IMR-90 (cell line): ENCODE results near the gene TSSK2. TPM values are rescaled to one million over a fixed set of nuclear protein-coding genes. Genes with fewer than 3 reads are reported as not detected.

ENCODE experiments used
- ATAC-seq: fragments of 200-7000 bp; cut with Tn5 transposase; 2 replicates; pipeline ENCODE4 v1.9.1; 2020; ENCODE audit warnings: low read depth, mild to moderate bottlenecking, moderate library complexity
- BruUV-seq: library from RNA; stranded (reverse); fragments of 400-500 nt; replicated peaks from 2 replicates; lab custom pipeline; 2021; lab: Mats Ljungman, UMichigan
- CTCF ChIA-PET: fragments of 300-600 bp; formaldehyde crosslinking; extraction: SDS; loops from one replicate; lab custom pipeline; 2021; ENCODE audit warnings: antibody characterized with exemption; lab: Yijun Ruan, JAX
- POLR2A ChIA-PET: fragments of 300-600 bp; sonication (Branson Sonifier 250); formaldehyde crosslinking; loops from one replicate; lab custom pipeline; 2022; ENCODE audit warnings: antibody characterized with exemption; ENCODE audit not compliant: unreplicated experiment; lab: Charles Lee
- DNase-seq: peaks from one replicate; pipeline ENCODE4 v3.0.0; 2013
- H2AFZ ChIP-seq: replicated peaks from 2 replicates; pipeline ENCODE3; 2013; ENCODE audit warnings: low read length, mild to moderate bottlenecking; ENCODE audit not compliant: poor library complexity
- H2AK5ac ChIP-seq: 2 replicates; pipeline ENCODE4 v1.6.1; 2013; ENCODE audit warnings: low read depth, low read length, inconsistent platforms
- H2AK9ac ChIP-seq: replicated peaks from 2 replicates; pipeline ENCODE3; 2013; ENCODE audit warnings: mild to moderate bottlenecking, low read depth, low read length, moderate library complexity; ENCODE audit not compliant: poor library complexity
- H2BK120ac ChIP-seq: 2 replicates; pipeline ENCODE4 v1.6.1; 2013; ENCODE audit warnings: low read depth, low read length, inconsistent platforms
- H2BK15ac ChIP-seq: 3 replicates; pipeline ENCODE4 v1.6.1; 2013; ENCODE audit warnings: low read depth, low read length, inconsistent platforms
- H2BK20ac ChIP-seq: 2 replicates; pipeline ENCODE4 v1.6.1; 2013; ENCODE audit warnings: low read depth, mild to moderate bottlenecking, inconsistent platforms, low read length, moderate library complexity
- H2BK5ac ChIP-seq: 2 replicates; pipeline ENCODE4 v1.6.1; 2013; ENCODE audit warnings: mild to moderate bottlenecking, low read depth, low read length, inconsistent platforms; ENCODE audit not compliant: poor library complexity, severe bottlenecking
- H3K14ac ChIP-seq: replicated peaks from 2 replicates; pipeline ENCODE4 v1.6.1; 2013; ENCODE audit warnings: low read depth, low read length, inconsistent platforms
- H3K18ac ChIP-seq: 2 replicates; pipeline ENCODE4 v1.6.1; 2013; ENCODE audit warnings: low read depth, low read length, control low read depth
- H3K23ac ChIP-seq: 2 replicates; pipeline ENCODE4 v1.6.1; 2013; ENCODE audit warnings: low read depth, low read length, inconsistent platforms
- H3K27ac ChIP-seq: 2 replicates; pipeline ENCODE4 v1.5.1; 2013; ENCODE audit warnings: mild to moderate bottlenecking, control low read depth, low read length; ENCODE audit not compliant: insufficient read depth
- H3K27me3 ChIP-seq: 2 replicates; pipeline ENCODE4 v1.6.1; 2013; ENCODE audit warnings: low read length; ENCODE audit not compliant: control insufficient read depth, insufficient read depth
- H3K36me3 ChIP-seq: 2 replicates; pipeline ENCODE4 v1.6.1; 2013; ENCODE audit warnings: low read length, mixed read lengths; ENCODE audit not compliant: control insufficient read depth, insufficient read depth
- H3K4ac ChIP-seq: 2 replicates; pipeline ENCODE4 v1.6.1; 2013; ENCODE audit warnings: low read depth, low read length, inconsistent platforms
- H3K4me1 ChIP-seq: 2 replicates; pipeline ENCODE4 v1.6.1; 2013; ENCODE audit warnings: low read length, mixed read lengths; ENCODE audit not compliant: control insufficient read depth, insufficient read depth
- H3K4me2 ChIP-seq: 2 replicates; pipeline ENCODE4 v1.6.1; 2013; ENCODE audit warnings: low read depth, mild to moderate bottlenecking, control low read depth, low read length, moderate library complexity
- H3K4me3 ChIP-seq: 2 replicates; pipeline ENCODE4 v1.5.1; 2013; ENCODE audit warnings: low read depth, mild to moderate bottlenecking, control low read depth, low read length, moderate library complexity; ENCODE audit not compliant: insufficient read depth
- H3K56ac ChIP-seq: 2 replicates; pipeline ENCODE4 v1.6.1; 2013; ENCODE audit warnings: low read length, inconsistent platforms; ENCODE audit not compliant: insufficient read depth; ENCODE audit errors: extremely low read depth
- H3K79me1 ChIP-seq, 2 experiments: 2 replicates each; pipeline ENCODE4 v1.6.1; 2013; ENCODE audit warnings: low read length in 2 of 2, inconsistent platforms in 1 of 2, low read depth in 1 of 2
- H3K9ac ChIP-seq: 2 replicates; pipeline ENCODE4 v1.6.1; 2013; ENCODE audit warnings: low read depth, low read length, control low read depth
- H3K9me1 ChIP-seq: 2 replicates; pipeline ENCODE4 v1.6.1; 2013; ENCODE audit warnings: low read length, inconsistent platforms; ENCODE audit not compliant: insufficient read depth
- H3K9me3 ChIP-seq: 2 replicates; pipeline ENCODE4 v1.6.1; 2013; ENCODE audit warnings: low read length; ENCODE audit not compliant: control insufficient read depth, insufficient read depth
- H4K20me1 ChIP-seq: 2 replicates; pipeline ENCODE4 v1.6.1; 2013; ENCODE audit warnings: low read length, inconsistent platforms; ENCODE audit not compliant: insufficient read depth
- H4K5ac ChIP-seq: 2 replicates; pipeline ENCODE4 v1.6.1; 2013; ENCODE audit warnings: mild to moderate bottlenecking, low read depth, low read length, control low read depth
- H4K8ac ChIP-seq, 2 experiments: 2 replicates each; pipeline ENCODE4 v1.6.1; 2013; ENCODE audit warnings: low read depth in 2 of 2, low read length in 2 of 2, control low read depth in 1 of 2, inconsistent platforms in 1 of 2
- H4K91ac ChIP-seq: 2 replicates; pipeline ENCODE4 v1.6.1; 2013; ENCODE audit warnings: low read depth, low read length, inconsistent platforms; ENCODE audit not compliant: insufficient read depth
- BHLHE40 ChIP-seq: fragments of 150-350 bp; IDR thresholded peaks from 2 replicates; pipeline ENCODE4 v1.6.1; 2016; ENCODE audit warnings: mild to moderate bottlenecking, low read depth, low read length
- CHD1 ChIP-seq: IDR thresholded peaks from 2 replicates; pipeline ENCODE4 v1.6.1; 2012; ENCODE audit warnings: low read depth, low read length, improper control_type of control experiment
- CTCF ChIP-seq: conservative IDR thresholded peaks from 2 replicates; pipeline ENCODE4 v1.5.1; 2012; ENCODE audit warnings: mild to moderate bottlenecking, low read depth, low read length, improper control_type of control experiment
- ELK1 ChIP-seq: fragments of 150-350 bp; IDR thresholded peaks from 2 replicates; pipeline ENCODE4 v1.6.1; 2016; ENCODE audit warnings: low read depth, mild to moderate bottlenecking, low read length, moderate library complexity, borderline replicate concordance
- FOS ChIP-seq: fragments of 150-350 bp; IDR thresholded peaks from 2 replicates; pipeline ENCODE4 v1.6.1; 2016; ENCODE audit warnings: low read depth, low read length
- MAFK ChIP-seq: IDR thresholded peaks from 2 replicates; pipeline ENCODE4 v1.6.1; 2012; ENCODE audit warnings: low read depth, low read length, improper control_type of control experiment
- NFE2L2 ChIP-seq: fragments of 150-350 bp; IDR thresholded peaks from 2 replicates; pipeline ENCODE4 v1.6.1; 2016; ENCODE audit warnings: low read depth, mild to moderate bottlenecking, low read length
- POLR2A ChIP-seq: IDR thresholded peaks from 2 replicates; pipeline ENCODE4 v1.6.1; 2012; ENCODE audit warnings: mild to moderate bottlenecking, low read depth, low read length
- RAD21 ChIP-seq: IDR thresholded peaks from 2 replicates; pipeline ENCODE4 v1.6.1; 2012; ENCODE audit warnings: low read length, improper control_type of control experiment
- RFX5 ChIP-seq: IDR thresholded peaks from 2 replicates; pipeline ENCODE4 v1.8.0; 2012; ENCODE audit warnings: low read depth, mild to moderate bottlenecking, low read length, moderate library complexity
- SMC3 ChIP-seq: fragments of 150-350 bp; IDR thresholded peaks from 2 replicates; pipeline ENCODE4 v1.6.1; 2016; ENCODE audit warnings: low read depth, mild to moderate bottlenecking, antibody characterized with exemption, low read length, moderate library complexity
- USF2 ChIP-seq: fragments of 150-350 bp; IDR thresholded peaks from 2 replicates; pipeline ENCODE4 v1.6.1; 2017; ENCODE audit warnings: mild to moderate bottlenecking, antibody characterized with exemption, low read length, low read depth
- WGBS, 2 experiments: methylation state at CpG; one replicate each; pipeline versions ENCODE4 v1.1.5 to v1.1.7; 2013; ENCODE audit warnings: missing lambda C conversion rate in 2 of 2; ENCODE audit not compliant: insufficient read length in 1 of 2; ENCODE audit errors: extremely low coverage in 2 of 2; 5-methylcytosine and 5-hydroxymethylcytosine counted together
- dilution Hi-C: fragments of 300-500 bp; cut with HindIII; formaldehyde crosslinking; loops from one replicate; pipeline ENCODE4 v1.14.3; 2018; ENCODE audit warnings: low sequenced_read_pairs; ENCODE audit not compliant: unreplicated experiment
- in situ Hi-C: fragments of 300-500 bp; cut with MboI; formaldehyde crosslinking; loops from 3 replicates; pipeline ENCODE4 v1.14.3; 2019; ENCODE audit warnings: low sequenced_read_pairs, inconsistent platforms, mixed read lengths
- intact Hi-C: fragments of 100-400 bp; cut with micrococcal nuclease; formaldehyde crosslinking; loops from 2 replicates; pipeline ENCODE4 v1.10.0; 2022
- polyA plus RNA-seq, 3 experiments: library from polyadenylated mRNA; depleted of rRNA; stranded (reverse); fragments of >200 nt; gene quantifications; 2 replicates each; pipeline ENCODE4 v1.2.3, GENCODE V29; 2012; ENCODE audit warnings: low replicate concordance in 1 of 3
- total RNA-seq: library from RNA; depleted of rRNA; stranded (reverse); fragments of >200 nt; gene quantifications from 2 replicates; pipeline ENCODE4 v1.2.3, GENCODE V29; 2012

TSSK2 gene
- total and polyA plus RNA-seq, 2 of the 4 experiments (the other 2 are of a cell fraction), result not detected

GRCh38 chr22:19094393-19094997 is 36.6 kb upstream of the TSSK2 start:
- Histone ChIP-seq H4K91ac (no peak overlapping the region), H3K4ac (no peak overlapping the region), H3K27me3 (no peaks in the 10 kb centered on the region), H4K5ac (no peak overlapping the region), H3K4me1 (peaks cover 5% of the 10 kb centered on the region; the same call in 1 of the 2 replicates), H3K79me1 (peaks cover 29 to 60% of the 10 kb centered on the region in 2 experiments), H3K4me2 (no peak overlapping the region), H2AK9ac (no peak overlapping the region), H2BK5ac (no peak overlapping the region), H2AFZ (no peak overlapping the region), H3K18ac (no peak overlapping the region), H3K23ac (no peak overlapping the region), H3K4me3 (no peak overlapping the region), H3K9ac (no peak overlapping the region), H3K27ac (no peak overlapping the region), H2BK120ac (no peak overlapping the region), H3K56ac (no peak overlapping the region), H2BK15ac (no peak overlapping the region), H3K9me1 (peaks cover 21% of the 10 kb centered on the region), H3K36me3 (no peaks in the 10 kb centered on the region; the same call in 1 of the 2 replicates), H2BK20ac (no peak overlapping the region), H3K14ac (no peak overlapping the region), H4K20me1 (peaks cover 29% of the 10 kb centered on the region), H4K8ac (no peak overlapping the region), H2AK5ac (no peak overlapping the region), H3K9me3 (no peaks in the 10 kb centered on the region)
- dilution Hi-C loops (no loop called here), in situ Hi-C loops (no loop called here), intact Hi-C loops (no loop called here)
- BruUV-seq, result no TSS peak
- no CpG with 5 or more reads among the region's 4 CpGs for whole genome bisulfite sequencing, 2 experiments
- DNase-seq (no peak), ATAC-seq (no peak)
- CTCF ChIA-PET, result no interaction called here
- POLR2A ChIA-PET, result no interaction called here
- TF ChIP-seq BHLHE40, result no peak
- TF ChIP-seq POLR2A, result no peak
- TF ChIP-seq RFX5, result no peak
- TF ChIP-seq CHD1, result no peak
- TF ChIP-seq RAD21, result no peak
- no peak for TF ChIP-seq SMC3
- TF ChIP-seq FOS, result no peak
- TF ChIP-seq ELK1, result no peak
- no peak for TF ChIP-seq NFE2L2
- TF ChIP-seq CTCF, result no peak
- no peak for TF ChIP-seq MAFK
- no peak for TF ChIP-seq USF2
